ENCODE data around the gene CACNA2D4. TPM values are rescaled to one million over a fixed set of nuclear protein-coding genes. Genes with fewer than 3 reads are reported as not detected.
A peak's percentile ranks its signal among the peaks of the same experiment; 100 is the strongest.

CACNA2D4 gene
- polyA plus RNA-seq, 1 experiment = 0.22 TPM

DNA sequence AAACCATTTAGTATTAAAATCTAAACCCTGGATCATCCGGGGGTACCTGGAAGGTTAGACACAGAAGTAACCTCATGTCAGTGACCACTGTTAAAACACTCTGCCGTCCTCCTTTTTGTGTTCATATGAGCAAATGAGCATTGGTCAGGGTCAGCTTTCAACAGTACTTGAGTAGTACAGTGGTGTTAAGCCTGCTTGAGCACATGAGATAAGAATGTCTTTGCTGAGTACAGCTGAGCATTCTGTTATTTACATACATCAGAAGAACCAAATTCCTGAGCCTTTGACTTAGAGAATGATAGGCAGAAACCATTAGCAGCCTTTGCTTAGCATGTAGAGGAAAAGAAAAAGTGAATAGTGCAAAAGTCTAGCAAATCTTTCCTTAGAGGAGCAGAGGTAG lies 136.7 kb downstream of the CACNA2D4 start:
- H3K27ac ChIP-seq (ENCODE audit: low read depth, low read length) = no peak overlapping the region
- H3K27me3 ChIP-seq (ENCODE audit: control insufficient read depth, insufficient read depth, low read length) = no peaks in the 10 kb centered on the region
- DNase-seq (ENCODE audit: low read depth, low spot score) = peak; percentile 62
- no peak overlapping the region for H3K4me3 ChIP-seq (ENCODE audit: low read depth, low read length)
- TF ChIP-seq, protein P1, sequence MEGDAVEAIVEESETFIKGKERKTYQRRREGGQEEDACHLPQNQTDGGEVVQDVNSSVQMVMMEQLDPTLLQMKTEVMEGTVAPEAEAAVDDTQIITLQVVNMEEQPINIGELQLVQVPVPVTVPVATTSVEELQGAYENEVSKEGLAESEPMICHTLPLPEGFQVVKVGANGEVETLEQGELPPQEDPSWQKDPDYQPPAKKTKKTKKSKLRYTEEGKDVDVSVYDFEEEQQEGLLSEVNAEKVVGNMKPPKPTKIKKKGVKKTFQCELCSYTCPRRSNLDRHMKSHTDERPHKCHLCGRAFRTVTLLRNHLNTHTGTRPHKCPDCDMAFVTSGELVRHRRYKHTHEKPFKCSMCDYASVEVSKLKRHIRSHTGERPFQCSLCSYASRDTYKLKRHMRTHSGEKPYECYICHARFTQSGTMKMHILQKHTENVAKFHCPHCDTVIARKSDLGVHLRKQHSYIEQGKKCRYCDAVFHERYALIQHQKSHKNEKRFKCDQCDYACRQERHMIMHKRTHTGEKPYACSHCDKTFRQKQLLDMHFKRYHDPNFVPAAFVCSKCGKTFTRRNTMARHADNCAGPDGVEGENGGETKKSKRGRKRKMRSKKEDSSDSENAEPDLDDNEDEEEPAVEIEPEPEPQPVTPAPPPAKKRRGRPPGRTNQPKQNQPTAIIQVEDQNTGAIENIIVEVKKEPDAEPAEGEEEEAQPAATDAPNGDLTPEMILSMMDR (IDR thresholded peaks at IDR 0.05; ENCODE audit: low read depth, low read length) = no peak
- H3K9me3 ChIP-seq (ENCODE audit: control insufficient read depth, insufficient read depth, low read length) = no peaks in the 10 kb centered on the region
- CTCF ChIA-PET = interaction anchor here (1.8 to 4.3 kb wide), 4 partner anchors 9 to 158 kb away, joined by 11 to 20 read pairs (median 16); no protein-coding TSS in a partner anchor
- POLR2A ChIA-PET = interaction anchor here (0.5 to 0.6 kb wide), 3 partner anchors 12 to 1103 kb away, joined by 3 to 8 read pairs (median 8); no protein-coding TSS in a partner anchor

DNA sequence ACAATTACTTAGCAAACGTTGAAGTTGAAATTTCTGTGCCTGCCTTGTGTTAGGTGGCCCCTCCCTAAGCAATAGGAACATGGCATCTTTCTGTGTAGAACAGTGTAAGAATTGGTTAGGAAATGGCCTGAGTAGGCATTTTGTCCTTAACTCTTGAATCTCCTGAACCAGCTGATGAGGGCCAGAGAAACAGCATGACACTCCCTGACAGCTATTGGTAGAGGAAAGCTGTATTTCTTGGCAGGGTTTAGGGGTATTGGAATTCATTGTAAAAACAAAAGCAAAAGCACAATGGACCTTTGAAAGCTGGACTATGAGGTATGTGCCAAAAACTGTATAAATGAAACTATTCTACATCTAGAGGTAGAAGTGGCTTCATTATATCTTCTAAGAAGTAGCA lies 138.7 kb downstream of the CACNA2D4 start:
- no peak overlapping the region for H3K27ac ChIP-seq (ENCODE audit: low read depth, low read length)
- POLR2A ChIA-PET = no interaction called here
- DNase-seq (ENCODE audit: low read depth, low spot score) = no peak
- no peaks in the 10 kb centered on the region for H3K27me3 ChIP-seq (ENCODE audit: control insufficient read depth, insufficient read depth, low read length)
- TF ChIP-seq, protein P1 (IDR thresholded peaks at IDR 0.05; ENCODE audit: low read depth, low read length) = no peak
- CTCF ChIA-PET = interaction anchor here (0.6 to 1.3 kb wide), 4 partner anchors 11 to 127 kb away, joined by 3 to 6 read pairs (median 4); no protein-coding TSS in a partner anchor
- no peak overlapping the region for H3K4me3 ChIP-seq (ENCODE audit: low read depth, low read length)
- no peaks in the 10 kb centered on the region for H3K9me3 ChIP-seq (ENCODE audit: control insufficient read depth, insufficient read depth, low read length)

DNA sequence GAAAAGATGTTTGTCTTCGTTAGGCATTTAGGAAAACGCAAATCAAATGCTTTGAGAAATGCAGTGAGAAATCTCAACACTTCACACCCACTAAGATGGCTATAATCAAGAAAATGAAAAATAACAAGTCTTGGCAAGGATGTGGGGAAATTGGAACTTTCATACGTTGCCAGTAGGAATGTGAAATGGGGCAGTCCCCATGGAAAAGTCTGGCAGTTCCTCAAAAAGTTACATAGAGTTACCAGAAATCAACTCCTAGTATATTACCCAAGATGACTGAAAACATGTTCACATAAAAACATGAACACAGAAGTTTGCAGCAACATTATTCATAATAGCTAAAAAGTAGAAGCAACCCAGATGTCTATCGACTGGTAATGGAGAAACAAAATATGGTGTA lies 139.5 kb downstream of the CACNA2D4 start:
- Histone ChIP-seq H3K4me3 (ENCODE audit: low read depth, low read length) (no peak overlapping the region), H3K9me3 (ENCODE audit: control insufficient read depth, insufficient read depth, low read length) (no peaks in the 10 kb centered on the region), H3K27ac (ENCODE audit: low read depth, low read length) (no peak overlapping the region), H3K27me3 (ENCODE audit: control insufficient read depth, insufficient read depth, low read length) (no peaks in the 10 kb centered on the region)
- POLR2A ChIA-PET = no interaction called here
- CTCF ChIA-PET = interaction anchor here (0.8 to 1.3 kb wide), 3 partner anchors 12 to 126 kb away, joined by 4 to 6 read pairs (median 5); no protein-coding TSS in a partner anchor
- TF ChIP-seq, protein P1 (IDR thresholded peaks at IDR 0.05; ENCODE audit: low read depth, low read length) = no peak
- DNase-seq (ENCODE audit: low read depth, low spot score) = no peak

DNA sequence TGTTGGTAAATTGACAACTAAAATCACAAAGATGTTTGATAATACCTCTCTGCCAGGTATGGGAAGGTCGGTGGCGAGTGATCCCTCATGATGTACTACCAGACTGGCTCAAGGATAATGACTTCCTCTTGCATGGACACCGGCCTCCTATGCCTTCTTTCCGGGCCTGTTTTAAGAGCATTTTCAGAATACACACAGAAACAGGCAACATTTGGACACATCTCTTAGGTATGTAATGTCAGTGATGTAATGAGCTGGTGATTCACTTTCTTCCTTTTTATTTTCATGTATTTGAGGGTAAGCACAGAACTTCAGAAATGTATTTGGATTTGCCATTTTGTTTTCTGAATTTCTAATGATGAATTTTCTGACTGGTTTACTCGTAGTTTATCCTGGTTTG lies 140.7 kb downstream of the CACNA2D4 start:
- TF ChIP-seq, protein P1 (IDR thresholded peaks at IDR 0.05; ENCODE audit: low read depth, low read length) = no peak
- POLR2A ChIA-PET = no interaction called here
- Histone ChIP-seq H3K27ac (ENCODE audit: low read depth, low read length) (peak overlapping the region; percentile 65), H3K4me3 (ENCODE audit: low read depth, low read length) (no peak overlapping the region), H3K27me3 (ENCODE audit: control insufficient read depth, insufficient read depth, low read length) (no peaks in the 10 kb centered on the region), H3K9me3 (ENCODE audit: control insufficient read depth, insufficient read depth, low read length) (no peaks in the 10 kb centered on the region)
- peak; percentile 55 for DNase-seq (ENCODE audit: low read depth, low spot score)
- CTCF ChIA-PET = interaction anchor here (1.4 kb wide), 1 partner anchor 13 kb away, joined by 3 read pairs; no protein-coding TSS in a partner anchor

DNA sequence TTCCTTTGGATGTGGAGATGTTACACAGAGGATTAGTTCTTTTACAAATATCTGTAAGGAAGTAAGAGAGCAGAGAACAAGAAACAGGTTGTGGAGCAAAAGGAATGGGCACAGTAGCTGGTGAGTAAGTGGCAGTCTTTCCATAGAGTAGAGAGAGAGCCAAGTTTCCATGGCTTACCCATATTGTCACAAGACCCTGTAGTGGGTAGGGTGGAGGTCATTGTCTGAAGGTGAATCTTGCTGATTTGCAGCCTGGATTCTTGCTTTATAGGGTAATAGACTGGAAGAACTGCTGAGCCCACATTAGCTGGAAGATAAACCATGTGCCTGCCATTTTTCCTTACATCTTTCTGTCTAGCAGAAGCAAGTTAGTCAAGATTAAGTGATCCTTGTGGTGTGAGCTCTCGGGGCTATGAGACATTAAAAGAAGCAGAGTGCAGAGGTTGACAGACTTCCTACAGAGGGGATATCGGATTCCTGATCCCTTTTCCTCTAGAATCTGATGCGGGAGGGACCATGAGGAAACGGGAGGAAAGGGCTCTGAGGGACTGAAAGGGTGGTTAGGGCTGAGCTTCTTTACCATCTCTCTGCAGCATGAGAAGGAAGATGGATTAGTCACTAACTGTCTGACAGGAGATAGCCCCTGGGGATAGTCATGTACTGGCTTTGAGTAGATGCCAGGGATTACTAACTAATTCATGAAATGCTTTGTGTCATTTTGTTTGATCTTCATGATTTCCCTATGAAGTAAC lies 142.1 kb downstream of the CACNA2D4 start:
- ChIA-PET CTCF (interaction anchor here (1.0 to 2.5 kb wide), 3 partner anchors 123 to 164 kb away, joined by 4 to 7 read pairs (median 5); no protein-coding TSS in a partner anchor), POLR2A (interaction anchor here (0.6 kb wide), 2 partner anchors 48 to 123 kb away, joined by 4 to 6 read pairs; no protein-coding TSS in a partner anchor)
- H3K27ac ChIP-seq (ENCODE audit: low read depth, low read length) = no peak overlapping the region
- H3K9me3 ChIP-seq (ENCODE audit: control insufficient read depth, insufficient read depth, low read length) = no peaks in the 10 kb centered on the region
- H3K4me3 ChIP-seq (ENCODE audit: low read depth, low read length) = no peak overlapping the region
- H3K27me3 ChIP-seq (ENCODE audit: control insufficient read depth, insufficient read depth, low read length) = no peaks in the 10 kb centered on the region
- TF ChIP-seq, protein P1 (IDR thresholded peaks at IDR 0.05; ENCODE audit: low read depth, low read length) = no peak
- DNase-seq (ENCODE audit: low read depth, low spot score) = no peak

Data from AG04450 (cell line).